HG03025 (cell line): ENCODE measurements around the gene SVEP1.
"Not testable (repeated sequence)": the region's sequence is repeated elsewhere in the genome, so short reads cannot be mapped to it uniquely, and the experiment has no call there.

ENCODE experiments used
- ATAC-seq: cut with Tn5 transposase; IDR thresholded peaks from one replicate; pipeline ENCODE4 v1.9.1; 2021; ENCODE audit warnings: mild to moderate bottlenecking, moderate library complexity; ENCODE audit not compliant: unreplicated experiment, low FRiP score

The SVEP1 gene

DNA sequence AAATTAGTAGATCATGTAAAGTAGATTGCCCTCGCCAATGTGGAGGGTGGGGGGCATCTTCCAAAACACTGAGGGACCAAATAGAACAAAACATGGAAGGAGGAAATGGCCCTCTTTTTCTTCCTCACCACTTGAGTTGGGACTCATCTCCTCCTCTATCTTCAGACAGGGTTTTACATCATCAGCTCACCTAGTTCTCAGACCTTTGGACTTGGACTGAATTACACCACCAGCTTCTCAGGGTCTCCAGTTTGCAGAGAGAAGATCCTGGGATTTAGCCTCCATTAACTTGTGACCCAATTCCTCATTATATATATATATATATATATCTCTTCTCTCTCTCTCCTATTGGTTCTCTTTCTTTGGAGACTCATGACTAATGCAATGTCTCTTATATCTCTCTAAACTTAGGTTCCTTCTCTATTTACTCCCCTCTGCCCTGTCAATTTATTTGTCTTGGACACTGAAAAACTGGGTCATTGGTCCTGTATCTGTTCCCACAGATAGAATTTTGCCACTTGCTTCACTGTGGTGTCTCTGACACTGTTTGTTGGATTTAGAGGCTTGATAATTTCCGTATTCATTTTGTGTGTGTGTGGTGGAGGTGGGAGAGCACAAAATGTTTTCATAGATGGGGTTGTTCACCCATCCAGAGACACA lies 187.6 kb downstream of the SVEP1 start:
- ATAC-seq, result no peak

DNA sequence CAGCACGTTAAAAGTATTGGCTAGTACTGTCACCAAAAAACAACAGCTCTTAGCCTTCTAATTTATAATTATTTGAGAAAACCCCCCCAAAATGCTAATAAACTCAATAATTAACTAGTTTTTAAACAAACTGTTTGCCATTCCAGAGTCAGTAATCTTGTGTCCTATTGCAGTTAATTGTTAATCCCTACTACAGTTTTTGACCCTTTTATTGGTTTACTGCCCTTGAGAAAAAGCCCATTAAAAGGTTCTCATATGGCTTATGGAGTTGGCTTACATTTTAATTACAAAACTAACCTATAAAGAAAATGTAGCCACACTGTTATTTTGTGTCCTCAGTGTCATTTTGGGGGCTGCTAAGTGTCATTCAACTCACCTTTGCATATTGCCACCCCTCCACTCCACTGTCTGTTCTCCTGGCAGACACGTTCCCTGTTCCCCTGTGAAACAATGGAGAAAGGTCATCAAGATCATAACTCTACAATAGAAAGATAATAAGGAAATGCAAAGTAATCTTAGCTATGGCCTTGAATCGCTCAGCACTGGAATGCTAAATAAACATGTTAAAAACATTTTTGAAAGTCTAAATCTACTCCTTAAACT lies 190.3 kb downstream of the SVEP1 start:
- ATAC-seq, result no peak

DNA sequence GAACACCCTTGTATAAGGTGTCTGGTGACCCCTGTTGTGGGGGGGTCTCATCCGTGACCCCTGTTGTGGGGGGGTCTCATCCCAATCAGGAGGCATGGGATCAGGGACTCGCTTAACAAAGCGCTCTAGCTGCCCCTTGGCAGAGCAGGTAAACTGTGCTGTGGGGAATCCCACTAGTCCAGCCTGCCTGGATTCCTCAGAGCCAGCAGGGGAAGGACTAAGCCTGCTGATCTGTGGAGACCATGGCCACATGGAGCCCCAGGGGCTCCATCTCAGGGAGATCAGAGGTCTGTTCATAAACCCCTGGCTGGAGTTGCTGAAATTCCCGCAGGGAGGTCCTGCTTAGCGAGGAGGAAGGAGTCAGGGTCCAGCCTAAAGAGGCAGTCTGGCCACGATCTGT lies 196.1 kb downstream of the SVEP1 start:
- no peak for ATAC-seq

DNA sequence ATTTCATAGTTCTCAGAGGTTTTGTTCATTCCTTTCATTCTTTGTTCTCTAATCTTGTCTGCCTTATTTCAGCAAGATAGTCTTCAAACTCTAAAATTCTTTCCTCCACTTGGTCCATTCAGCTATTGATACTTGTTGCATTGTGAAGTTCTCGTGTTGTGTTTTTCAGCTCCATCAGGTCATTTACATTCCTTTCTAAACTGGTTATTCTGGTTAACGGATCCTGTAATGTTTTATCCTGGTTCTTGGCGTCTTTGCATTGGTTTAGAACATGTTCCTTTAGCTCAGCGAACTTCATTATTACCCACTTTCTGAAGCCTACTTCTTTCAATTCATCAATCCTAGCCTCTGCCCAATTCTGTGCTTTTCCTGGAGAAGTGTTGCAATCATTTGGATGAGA lies 196.8 kb downstream of the SVEP1 start:
- ATAC-seq, result no peak

DNA sequence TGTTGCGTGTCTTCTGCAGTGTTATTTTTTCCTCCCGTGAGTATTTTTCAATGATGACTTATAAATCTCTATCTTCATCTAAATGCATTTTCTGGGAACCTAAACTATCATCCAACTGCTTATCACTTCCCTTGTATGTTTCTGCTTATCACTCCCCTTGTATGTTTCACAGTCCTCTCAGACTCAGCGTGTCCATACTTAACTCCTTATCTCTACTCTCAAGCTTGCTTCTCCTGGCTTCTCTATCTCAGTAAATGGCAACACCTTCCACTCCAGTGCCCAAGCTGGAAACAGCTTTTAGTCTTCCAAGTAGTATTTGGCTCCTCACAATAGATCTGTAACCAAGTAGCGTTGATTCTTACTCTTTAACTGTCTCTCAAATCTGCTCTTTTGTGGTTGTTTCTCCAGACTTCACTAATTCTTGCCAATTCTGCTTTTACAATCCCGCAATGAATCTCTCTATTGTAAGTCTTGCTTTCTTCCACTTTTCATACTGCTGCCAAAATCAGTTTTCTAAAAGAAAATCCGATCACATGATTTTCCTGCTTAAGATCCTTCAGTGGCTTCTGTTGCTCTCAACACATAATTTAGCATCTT lies 208.0 kb downstream of the SVEP1 start:
- no peak for ATAC-seq

DNA sequence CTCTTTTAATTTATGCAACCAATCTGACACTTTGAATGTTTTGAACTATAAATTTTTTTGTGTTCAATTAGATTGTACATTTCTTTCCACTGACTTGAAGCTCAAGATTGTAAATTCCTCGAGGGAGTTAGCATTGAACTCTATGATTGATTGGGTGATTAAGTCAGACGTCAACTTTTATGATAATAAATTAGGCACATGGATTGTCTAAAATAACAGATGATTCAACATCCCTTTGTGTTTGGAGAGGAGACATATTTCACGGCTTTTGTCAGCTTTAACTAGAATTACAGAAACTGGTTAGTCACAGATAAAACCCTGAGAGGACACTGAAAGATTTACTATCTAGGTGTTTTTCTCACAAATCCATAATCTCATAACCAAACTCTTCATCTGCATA lies 209.2 kb downstream of the SVEP1 start:
- ATAC-seq, result no peak

DNA sequence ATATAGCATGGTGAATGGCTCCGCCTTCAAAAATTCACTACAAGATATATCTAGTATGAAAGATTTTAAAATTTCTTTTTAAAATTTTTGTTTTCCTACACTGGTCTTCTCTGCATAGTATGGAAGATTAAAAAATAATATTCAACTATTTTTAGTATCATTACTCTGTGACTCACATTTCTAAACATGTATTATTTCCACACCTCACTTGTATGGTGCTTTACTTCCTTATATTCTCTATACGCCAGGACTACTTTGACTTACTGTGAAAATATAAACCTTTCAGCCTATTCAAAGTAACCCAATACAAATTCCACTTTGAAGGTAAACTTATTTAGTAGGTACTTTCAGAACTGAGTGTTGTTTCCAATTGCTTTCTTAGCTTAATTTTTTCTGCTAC lies 215.1 kb downstream of the SVEP1 start:
- no peak for ATAC-seq

DNA sequence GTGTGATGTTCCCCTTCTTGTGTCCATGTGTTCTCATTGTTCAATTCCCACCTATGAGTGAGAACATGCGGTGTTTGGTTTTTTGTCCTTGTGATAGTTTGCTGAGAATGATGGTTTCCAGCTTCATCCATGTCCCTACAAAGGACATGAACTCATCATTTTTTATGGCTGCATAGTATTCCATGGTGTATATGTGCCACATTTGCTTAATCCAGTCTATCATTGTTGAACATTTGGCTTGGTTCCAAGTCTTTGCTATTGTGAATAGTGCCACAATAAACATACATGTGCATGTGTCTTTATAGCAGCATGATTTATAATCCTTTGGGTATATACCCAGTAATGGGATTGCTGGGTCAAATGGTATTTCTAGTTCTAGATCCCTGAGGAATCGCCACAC lies 220.5 kb downstream of the SVEP1 start:
- ATAC-seq, result not testable (repeated sequence)

DNA sequence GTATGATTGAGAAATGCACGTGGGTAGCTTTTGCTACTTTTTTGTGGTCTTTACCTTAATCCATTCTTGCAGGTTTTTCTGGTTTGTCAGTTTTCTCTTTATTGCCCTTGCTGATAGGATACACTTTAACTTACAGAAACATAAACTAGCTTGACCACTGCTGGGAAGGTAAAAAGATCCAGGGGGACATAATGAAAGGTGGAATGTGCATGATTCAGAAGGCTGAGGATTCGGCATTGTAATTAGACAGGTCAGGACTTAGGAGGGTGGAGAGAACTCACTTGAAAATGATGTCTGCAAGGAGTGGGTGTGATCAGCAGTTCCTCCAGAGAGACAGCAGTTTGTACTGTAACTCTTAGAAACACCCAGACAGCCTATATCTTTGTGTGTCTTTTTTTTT lies 222.0 kb downstream of the SVEP1 start:
- no peak for ATAC-seq

DNA sequence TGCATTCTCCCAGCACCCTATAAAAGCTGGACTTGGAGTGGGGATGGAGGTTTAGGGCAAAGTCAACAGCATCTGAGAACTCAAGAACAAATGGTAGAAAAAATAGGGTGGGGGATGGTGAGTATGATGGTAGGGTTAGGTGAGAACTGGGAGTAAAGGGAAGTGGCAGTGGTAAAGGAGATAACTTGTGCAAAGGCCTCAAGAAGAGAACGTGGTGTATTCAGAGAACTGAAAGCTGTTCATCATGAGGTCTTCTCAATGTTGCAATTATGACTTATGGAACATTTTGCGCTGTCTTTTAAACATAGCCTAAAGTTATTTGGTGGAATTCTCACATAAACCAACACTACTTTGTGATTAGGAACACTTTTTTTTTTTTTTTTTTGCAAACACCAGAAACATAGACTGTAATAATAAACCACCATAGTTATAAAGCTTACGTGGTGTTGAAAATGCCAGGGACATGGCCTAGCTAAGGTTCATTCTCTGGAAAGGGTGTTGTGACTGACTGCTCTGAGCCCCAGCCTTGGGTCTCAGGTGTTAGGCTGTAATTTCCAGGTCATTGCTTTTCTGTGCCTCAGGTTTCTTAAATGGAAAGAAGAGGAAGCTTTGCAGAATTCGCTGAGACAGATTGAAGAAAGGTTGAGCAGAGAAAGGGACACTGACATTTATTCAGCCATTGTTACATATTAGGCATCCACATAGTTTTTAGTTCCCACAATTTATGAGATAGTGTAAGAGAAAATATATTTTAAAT lies 222.7 kb downstream of the SVEP1 start:
- no peak for ATAC-seq

DNA sequence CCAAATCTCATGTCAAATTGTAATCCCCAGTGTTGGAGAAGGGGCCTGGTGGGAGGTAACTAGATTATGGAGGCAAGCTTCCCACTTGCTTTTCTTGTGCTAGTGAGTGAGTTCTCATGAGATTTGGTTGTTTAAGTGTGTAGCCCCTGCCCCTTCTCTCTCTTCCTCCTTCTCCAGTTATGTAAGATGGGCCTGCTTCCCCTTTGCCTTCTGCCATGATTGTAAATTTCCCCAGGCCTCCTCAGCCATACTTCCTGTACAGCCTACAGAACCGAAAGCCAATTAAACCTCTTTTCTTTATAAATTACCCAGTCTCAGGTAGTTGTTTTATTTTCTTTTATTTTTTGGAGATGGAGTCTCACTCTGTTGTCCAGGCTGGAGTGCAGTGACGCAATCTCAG lies 223.6 kb downstream of the SVEP1 start:
- ATAC-seq, result no peak

DNA sequence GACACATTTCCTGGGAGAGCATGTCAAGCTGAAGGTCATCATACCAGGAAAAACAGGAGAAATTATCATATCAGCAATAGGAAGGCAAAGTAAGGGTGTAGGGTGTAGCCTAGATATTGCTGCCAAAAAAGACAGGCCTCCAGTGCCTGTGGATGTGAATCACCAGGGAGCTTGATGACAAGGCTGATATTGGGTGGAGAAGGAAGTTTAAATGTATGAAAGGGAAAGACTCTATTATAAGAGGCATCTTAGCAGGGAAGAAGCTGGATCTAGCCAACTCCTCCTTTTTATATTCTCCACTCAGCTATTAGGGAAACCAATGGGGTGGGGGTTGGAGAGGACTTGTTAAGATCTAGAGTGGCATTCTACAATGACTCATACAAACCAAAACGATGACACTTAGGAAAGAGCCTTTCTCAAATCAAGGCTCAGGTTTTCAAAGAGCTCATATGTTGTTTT lies 228.5 kb downstream of the SVEP1 start:
- no peak for ATAC-seq

DNA sequence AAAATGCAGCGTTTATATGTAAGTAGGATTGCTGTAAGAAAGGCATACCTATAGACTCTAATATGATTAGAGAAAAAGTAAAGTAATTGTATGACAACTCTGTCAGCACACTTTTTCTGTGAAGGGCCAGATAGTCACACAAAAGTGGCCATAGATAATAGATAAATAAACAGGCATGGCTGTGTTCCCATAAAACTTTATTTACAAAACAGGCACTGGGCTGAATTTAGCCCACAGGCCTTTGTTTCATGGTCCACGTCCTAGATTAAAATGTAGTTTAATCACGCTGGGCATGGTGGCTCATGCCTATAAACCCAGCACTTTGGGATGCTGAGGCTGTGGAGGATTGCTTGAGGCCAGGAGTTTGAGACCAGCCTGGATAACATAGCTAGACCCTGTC lies 233.2 kb downstream of the SVEP1 start:
- ATAC-seq, result no peak

DNA sequence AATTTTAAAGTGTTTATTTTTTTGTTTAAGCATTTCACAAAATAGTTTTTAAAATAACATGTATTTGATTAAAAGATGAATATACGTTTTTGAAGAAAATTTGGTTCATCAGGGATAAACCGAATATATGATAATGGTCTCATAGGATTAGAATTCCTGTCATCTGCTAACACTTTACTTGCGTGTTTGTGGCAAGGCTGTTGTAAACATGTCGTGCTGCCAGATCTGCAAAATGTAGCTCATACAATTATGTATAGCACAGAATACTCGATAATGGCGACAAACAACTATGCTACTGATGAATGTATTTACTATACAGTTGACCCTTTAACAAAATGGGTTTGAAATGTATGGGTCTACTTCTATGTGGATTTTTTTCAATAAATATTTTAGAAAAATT lies 234.7 kb downstream of the SVEP1 start:
- no peak for ATAC-seq

DNA sequence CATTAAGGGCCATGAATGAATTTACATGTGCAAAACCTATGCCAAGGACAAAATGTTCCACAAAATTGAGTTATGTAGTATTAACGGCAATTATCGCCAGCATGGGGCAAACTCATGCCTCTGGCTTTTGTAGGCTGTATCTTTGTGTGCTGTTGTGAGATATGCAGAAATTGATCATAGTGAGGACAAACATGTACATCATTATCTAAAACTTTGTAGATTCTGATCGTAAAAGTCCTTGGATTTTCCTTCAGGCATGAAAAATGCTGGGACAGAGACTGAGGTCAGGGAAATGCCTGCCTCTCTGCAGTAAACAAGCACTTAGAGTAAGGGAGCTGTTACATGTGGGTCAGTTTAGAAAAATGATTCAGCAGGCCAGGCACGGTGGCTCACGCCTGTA lies 236.0 kb downstream of the SVEP1 start:
- ATAC-seq, result no peak

DNA sequence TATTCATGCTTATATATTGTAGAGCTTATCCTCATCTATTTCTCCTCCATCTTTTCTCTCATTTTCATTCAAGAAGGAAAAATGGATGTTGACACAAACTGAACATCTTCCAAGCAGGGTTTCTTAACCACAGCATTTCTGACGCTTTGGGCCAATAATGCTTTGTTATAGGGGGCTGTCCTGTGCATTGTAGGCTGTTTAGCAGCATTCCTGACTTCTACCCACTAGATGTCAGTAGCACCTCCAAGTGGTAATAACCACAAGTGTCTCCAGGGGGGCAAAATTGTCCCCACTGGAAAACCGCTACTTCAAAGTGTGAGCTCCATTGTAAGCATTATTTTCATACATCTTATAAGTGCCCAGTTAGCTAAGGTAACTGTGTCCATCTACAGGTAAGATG lies 239.2 kb downstream of the SVEP1 start:
- no peak for ATAC-seq

DNA sequence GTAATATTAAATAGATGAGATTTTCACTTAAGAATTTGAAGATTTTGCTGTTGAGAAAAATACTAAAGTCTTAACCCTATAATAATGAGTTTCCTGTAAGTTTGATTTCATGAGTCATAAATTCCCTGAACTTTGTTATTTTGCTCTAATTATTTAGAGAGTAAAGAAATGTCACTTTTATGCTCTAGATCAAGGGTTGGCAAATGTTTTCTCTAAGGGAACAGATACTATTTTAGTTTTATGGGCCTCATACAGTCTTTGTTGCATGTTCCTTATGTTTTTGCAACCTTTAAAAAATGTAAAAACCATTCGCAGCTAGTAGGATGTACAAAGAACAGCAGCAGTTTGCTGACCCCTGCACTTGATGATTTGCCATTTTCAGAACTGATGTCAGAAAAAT lies 241.4 kb downstream of the SVEP1 start:
- no peak for ATAC-seq

DNA sequence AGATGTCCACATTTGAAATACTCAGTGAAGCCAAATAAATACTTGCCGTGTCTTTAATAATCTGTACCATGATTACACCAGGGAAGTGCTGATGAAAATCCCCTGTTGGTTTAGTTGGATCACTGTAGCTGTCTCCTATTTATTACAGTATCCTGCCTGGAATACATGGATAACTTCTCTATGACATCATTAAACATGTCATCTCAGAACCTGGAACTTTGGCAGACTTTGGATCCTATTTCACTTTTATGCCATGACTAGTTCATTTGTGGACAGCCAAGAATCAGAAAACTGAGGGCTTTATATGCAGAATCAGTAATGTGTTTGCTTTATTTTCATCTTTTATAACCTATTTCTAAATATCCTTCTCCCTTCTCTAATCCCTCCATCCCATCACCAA lies 241.8 kb downstream of the SVEP1 start, which contains the start of gene TXNDC8:
TXNDC8 (minus strand) TSS at position 137 of the 400 bp plus-strand sequence.
- ATAC-seq, result no peak

DNA sequence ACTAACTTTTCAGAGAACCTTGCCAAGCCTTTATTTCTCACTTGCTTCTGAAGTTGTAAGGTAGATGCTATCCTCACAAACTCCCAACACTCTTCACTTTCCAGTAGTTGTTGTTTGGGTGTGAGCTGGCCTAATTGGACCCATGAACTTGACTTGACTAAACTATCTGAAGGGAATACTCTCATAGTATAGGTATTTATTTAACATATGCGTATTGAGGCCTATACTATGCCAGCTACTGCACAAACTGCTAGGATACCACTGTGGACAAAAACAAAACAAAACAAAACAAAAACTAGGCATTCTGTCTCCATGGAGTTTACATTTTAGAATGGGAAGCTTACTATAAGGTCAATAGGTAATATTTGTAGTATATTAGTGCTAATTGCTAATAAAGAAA lies 243.2 kb downstream of the SVEP1 start:
- ATAC-seq, result no peak

DNA sequence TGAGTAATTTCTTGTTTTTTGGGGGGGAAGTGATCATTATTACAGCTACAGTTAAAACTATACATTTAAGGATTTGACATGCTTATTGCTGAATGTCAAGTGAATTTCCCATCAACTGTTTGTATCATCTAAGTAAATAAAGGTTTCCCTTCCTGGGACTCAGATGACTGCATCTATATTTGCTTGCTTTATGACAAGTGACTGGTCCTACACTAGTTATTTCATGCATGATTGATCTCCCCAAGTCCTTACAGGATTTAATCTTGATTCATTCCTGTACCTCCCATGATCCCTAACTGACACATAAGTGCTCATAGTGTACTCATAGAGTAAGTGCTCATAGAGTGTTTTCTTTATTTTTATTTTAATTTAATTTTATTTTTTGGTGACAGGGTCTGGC lies 244.7 kb downstream of the SVEP1 start:
- ATAC-seq, result no peak

DNA sequence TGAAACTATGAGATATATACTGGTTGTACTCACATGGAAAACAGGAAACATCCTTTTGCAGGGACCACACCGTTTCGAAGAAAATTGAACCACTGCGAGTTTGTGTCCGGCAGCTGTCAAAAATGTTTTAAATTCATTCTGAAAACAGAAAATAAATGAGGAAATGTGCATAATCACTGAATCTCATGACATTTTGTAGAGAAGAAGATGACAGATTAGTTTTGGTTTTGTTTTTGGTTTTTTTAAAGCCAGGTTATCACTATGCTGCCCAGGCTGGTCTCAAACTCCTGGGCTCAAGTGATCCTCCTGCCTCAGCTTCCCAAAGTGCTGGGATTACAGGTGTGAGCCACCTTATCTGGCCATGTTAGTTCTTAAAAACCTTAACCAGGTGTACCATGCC lies 245.4 kb downstream of the SVEP1 start:
- peak; percentile 80 for ATAC-seq
